Neutrophil (primary cell): ENCODE results near the gene ZNF322.

Experiments
- H3K27ac ChIP-seq: fragments of 200-600 bp; sonication (generic); 2 replicates; pipeline ENCODE4 v1.5.1; 2016; ENCODE audit warnings: mild to moderate bottlenecking, moderate library complexity
- H3K27me3 ChIP-seq: fragments of 200-600 bp; sonication (generic); 2 replicates; pipeline ENCODE4 v1.6.0; 2016; ENCODE audit warnings: mild to moderate bottlenecking
- H3K36me3 ChIP-seq: fragments of 200-600 bp; sonication (generic); 2 replicates; pipeline ENCODE4 v1.5.1; 2017
- H3K4me1 ChIP-seq, 2 experiments: fragments of 200-600 bp in 1 of 2; sonication (generic) in 1 of 2; 1 replicate in 1 of 2; 2 replicates in 1 of 2; pipeline versions ENCODE4 v1.5.1 to v1.6.1; 2013 to 2016; ENCODE audit warnings: low read depth in 1 of 2, low read length in 1 of 2, mild to moderate bottlenecking in 1 of 2, moderate library complexity in 1 of 2; ENCODE audit not compliant: control insufficient read depth in 1 of 2, insufficient read depth in 1 of 2
- H3K4me3 ChIP-seq, 2 experiments: fragments of 200-600 bp in 1 of 2; sonication (generic) in 1 of 2; 1 replicate in 1 of 2; 2 replicates in 1 of 2; pipeline ENCODE4 v1.5.1; 2013 to 2016; ENCODE audit warnings: low read depth in 1 of 2, low read length in 1 of 2, mild to moderate bottlenecking in 1 of 2, moderate library complexity in 1 of 2
- H3K9me3 ChIP-seq: fragments of 200-600 bp; sonication (generic); 2 replicates; pipeline ENCODE4 v1.5.1; 2016
- TF ChIP-seq, protein P1 (sequence below): fragments of 200-600 bp; sonication (generic); IDR thresholded peaks from 2 replicates; pipeline ENCODE4 v1.5.1; 2016; ENCODE audit warnings: antibody characterized with exemption

ZNF322 gene

DNA sequence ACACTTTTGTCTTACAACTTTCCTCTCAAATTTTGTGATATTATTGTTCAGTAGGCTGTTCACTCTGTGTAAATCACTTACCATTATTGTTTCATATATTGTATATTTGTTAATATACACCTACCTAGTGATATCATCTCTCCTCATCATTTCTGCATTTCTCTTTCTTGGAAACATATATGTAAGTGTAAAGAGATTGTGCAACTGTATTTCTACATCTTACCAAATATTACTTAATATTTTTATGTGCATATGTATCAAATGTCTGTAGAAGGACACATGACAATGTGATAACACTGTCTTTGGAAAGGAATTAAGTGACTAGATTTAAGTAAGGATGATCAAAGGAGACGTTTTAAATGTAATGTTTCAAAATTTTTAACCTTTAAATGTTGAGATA lies 30.2 kb downstream of the ZNF322 start:
- H3K4me1 ChIP-seq: no peaks in the 10 kb centered on the region
- H3K36me3 ChIP-seq: no peaks in the 10 kb centered on the region
- TF ChIP-seq, protein P1, sequence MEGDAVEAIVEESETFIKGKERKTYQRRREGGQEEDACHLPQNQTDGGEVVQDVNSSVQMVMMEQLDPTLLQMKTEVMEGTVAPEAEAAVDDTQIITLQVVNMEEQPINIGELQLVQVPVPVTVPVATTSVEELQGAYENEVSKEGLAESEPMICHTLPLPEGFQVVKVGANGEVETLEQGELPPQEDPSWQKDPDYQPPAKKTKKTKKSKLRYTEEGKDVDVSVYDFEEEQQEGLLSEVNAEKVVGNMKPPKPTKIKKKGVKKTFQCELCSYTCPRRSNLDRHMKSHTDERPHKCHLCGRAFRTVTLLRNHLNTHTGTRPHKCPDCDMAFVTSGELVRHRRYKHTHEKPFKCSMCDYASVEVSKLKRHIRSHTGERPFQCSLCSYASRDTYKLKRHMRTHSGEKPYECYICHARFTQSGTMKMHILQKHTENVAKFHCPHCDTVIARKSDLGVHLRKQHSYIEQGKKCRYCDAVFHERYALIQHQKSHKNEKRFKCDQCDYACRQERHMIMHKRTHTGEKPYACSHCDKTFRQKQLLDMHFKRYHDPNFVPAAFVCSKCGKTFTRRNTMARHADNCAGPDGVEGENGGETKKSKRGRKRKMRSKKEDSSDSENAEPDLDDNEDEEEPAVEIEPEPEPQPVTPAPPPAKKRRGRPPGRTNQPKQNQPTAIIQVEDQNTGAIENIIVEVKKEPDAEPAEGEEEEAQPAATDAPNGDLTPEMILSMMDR: no peak
- H3K27me3 ChIP-seq: no peaks in the 10 kb centered on the region
- H3K27ac ChIP-seq: no peak overlapping the region
- H3K4me3 ChIP-seq: no peak overlapping the region
- H3K9me3 ChIP-seq: no peaks in the 10 kb centered on the region

DNA sequence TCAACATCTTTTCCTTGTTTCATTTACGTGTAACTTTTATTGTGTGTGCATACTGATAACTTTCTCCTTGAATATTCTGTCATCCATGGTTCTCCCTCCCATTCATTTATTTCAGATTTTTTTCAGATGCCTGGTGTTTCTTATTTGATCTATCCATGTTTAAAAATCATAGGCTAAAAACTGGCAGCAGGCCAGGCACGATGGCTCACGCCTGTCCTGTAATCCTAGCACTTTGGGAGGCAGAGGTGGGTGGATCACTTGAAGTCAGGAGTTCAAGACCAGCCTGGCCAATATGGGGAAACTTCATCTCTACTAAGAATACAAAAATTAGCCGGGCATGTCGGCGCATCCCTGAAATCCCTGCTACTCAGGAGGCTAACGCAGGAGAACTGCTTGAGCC lies 31.7 kb downstream of the ZNF322 start:
- TF ChIP-seq, protein P1: no peak
- Histone ChIP-seq H3K27ac (no peak overlapping the region), H3K9me3 (no peaks in the 10 kb centered on the region), H3K36me3 (no peaks in the 10 kb centered on the region), H3K27me3 (no peaks in the 10 kb centered on the region), H3K4me3 (no peak overlapping the region), H3K4me1 (no peaks in the 10 kb centered on the region)

DNA sequence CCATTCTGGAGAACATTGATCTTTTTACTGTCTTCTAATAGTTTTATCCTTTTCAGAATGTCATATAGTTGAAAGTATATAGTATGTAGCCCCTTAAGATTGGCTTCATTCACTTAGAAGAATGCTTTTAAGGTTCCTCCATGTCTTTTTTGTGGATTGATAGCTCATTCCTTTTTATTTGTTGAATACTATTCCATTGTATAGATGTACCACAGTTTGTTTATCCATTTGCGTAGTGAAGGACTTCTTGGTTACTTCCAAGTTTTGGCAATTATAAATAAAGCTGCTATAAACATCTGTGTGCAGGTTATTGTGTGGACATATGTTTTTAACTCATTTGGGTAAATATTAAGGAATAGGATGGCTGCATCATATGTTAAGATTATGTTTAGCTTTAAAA lies 35.0 kb downstream of the ZNF322 start:
- TF ChIP-seq, protein P1: no peak
- Histone ChIP-seq H3K9me3 (no peaks in the 10 kb centered on the region), H3K27me3 (peaks cover 31% of the 10 kb centered on the region), H3K27ac (no peak overlapping the region), H3K36me3 (no peaks in the 10 kb centered on the region), H3K4me1 (no peaks in the 10 kb centered on the region), H3K4me3 (no peak overlapping the region)

DNA sequence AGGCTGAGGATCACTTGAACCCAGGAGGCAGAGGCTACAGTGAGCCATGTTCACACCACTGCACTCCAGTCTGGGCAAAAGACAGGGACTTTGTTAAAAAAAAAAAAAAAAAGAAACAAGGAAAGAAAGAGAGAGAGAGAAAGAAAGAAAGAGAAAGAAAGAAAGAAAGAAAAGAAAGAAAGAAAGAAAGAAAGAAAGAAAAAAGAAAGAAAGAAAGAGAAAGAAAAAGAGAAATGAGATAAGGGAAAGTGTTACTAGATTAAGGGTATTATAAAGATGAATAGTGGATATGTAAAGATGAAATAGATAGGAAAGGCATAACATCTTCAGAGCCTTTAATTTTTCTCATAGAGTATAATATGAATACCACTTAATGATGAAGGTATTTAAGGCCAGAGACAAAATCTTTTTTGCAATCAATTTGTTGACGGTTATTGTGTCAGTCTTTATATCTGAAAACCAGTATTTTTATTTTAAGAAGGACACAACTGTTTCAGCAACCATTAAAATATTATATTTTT lies 36.1 kb downstream of the ZNF322 start:
- H3K36me3 ChIP-seq: no peaks in the 10 kb centered on the region
- H3K27ac ChIP-seq: no peak overlapping the region
- no peak overlapping the region for H3K4me3 ChIP-seq
- no peaks in the 10 kb centered on the region for H3K4me1 ChIP-seq
- H3K9me3 ChIP-seq: no peaks in the 10 kb centered on the region
- TF ChIP-seq, protein P1: no peak
- peaks cover 32% of the 10 kb centered on the region for H3K27me3 ChIP-seq

DNA sequence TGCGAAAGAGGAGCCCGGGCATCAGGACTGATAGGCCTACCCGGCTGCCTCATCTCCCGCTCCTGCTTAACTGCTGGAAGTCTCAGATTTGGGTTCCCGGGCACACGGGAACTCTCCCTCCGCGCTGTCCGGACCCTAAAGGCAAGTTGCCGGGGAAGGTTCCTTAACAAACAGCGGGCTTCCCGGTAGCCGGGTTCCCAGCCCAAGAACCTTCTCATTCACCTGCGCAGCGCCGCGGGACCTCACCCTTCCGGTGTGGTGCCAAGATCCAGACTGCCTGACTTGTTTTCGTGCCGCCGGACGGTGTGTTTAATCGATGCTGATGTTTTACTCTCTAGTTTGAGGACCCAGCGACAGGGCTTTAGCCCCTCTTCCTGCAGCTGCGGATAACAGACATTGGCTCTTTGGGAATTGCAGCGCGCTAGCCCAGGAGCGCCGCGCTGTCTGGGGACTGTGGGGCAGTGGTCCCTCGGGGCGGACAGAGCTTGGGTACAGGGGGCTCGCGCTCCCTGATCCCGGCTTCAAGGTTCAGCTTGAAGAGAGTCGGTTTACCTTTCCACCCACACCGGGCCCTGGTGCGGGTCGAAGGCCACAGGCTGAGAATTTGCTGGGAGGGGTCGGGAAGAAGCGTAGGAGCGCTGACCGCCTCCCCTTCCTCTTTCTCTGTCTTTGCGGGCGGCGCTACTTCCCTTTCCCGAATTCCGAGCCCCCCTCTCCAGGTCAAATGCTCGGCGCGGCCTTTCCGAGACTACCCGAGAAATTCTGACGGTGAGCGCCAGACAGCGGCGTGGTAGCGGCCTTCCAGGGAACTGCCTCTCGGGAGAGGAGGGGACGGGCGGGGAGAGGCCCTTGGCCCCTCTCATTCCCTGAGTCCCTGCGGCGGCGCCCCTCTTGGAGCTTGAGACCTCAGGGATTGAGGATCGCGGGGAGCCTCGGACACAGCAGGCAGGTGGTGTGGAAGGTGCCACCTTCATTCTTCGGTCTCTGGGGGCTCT lies 45.6 kb downstream of the ZNF322 start:
- Histone ChIP-seq H3K27ac (no peak overlapping the region), H3K36me3 (no peaks in the 10 kb centered on the region), H3K4me1 (peaks cover 0 to 9% of the 10 kb centered on the region in 2 experiments), H3K9me3 (no peaks in the 10 kb centered on the region), H3K4me3 (peak overlapping the region in 1 of 2 experiments; percentile 33), H3K27me3 (peaks cover 91% of the 10 kb centered on the region)
- TF ChIP-seq, protein P1: no peak
